Measurements from ENCODE around the gene ADAMTSL1. TPM values are rescaled to one million over a fixed set of nuclear protein-coding genes. Genes with fewer than 3 reads are reported as not detected.

The ADAMTSL1 gene
- total RNA-seq, 1 experiment from 2014 or later = 1.2 TPM

DNA sequence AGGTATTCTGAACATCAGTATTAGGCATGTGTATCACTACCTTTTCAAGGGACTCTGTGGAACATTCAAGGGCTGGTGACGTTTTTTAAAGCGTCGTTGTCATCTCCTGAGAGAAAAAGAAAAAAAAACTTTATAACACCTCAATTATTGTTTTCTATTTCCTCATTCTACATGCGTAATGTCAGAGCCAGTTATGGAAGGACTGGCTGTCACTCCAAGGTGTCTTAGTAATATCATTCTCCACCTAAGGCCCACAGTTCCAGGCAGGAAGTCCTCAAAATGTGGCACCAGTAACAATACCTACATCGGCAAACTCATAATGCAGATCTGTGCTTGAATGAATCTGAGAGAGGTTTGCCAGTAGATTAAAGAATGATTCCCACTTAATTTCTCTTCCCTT, 348.9 kb downstream of the ADAMTSL1 start:
- DNase-seq = no peak
- no peak overlapping the region for H2BK20ac ChIP-seq (ENCODE audit: low read depth, low read length, poor library complexity, severe bottlenecking)
- H3K4me1 Mint-ChIP-seq = peaks cover 29 to 31% of the 10 kb centered on the region in 2 experiments

More for the DNA sequence above, 348.9 kb downstream of the ADAMTSL1 start:
- no peak overlapping the region for H2BK12ac ChIP-seq (ENCODE audit: insufficient read length, low read depth, low read length)
- Mint-ChIP-seq H3K4me3 (no peak overlapping the region), H3K36me3 (ENCODE audit: insufficient read depth in 1 of 3, low read depth in 3 of 3) (no peaks in the 10 kb centered on the region), H3K9me3 (no peaks in the 10 kb centered on the region), H3K27me3 (ENCODE audit: low read depth) (peaks cover 3% of the 10 kb centered on the region), H3K27ac (no peak overlapping the region)
- H3K18ac ChIP-seq (ENCODE audit: insufficient read length, low read depth, low read length) = no peak overlapping the region
- H3K9me3 ChIP-seq (ENCODE audit: control insufficient read depth, low read depth, low read length) = no peaks in the 10 kb centered on the region
- no peak overlapping the region for H4K91ac ChIP-seq (ENCODE audit: insufficient read length, low read depth, low read length)
- no peak overlapping the region for H3K4ac ChIP-seq (ENCODE audit: low read depth, low read length)
- H3K23me2 ChIP-seq (ENCODE audit: insufficient read length, low read depth, low read length, poor library complexity, severe bottlenecking) = no peaks in the 10 kb centered on the region
- no peaks in the 10 kb centered on the region for H3K79me1 ChIP-seq (ENCODE audit: insufficient read depth, low read depth, low read length, poor library complexity, severe bottlenecking)
- no peak overlapping the region for H3K14ac ChIP-seq (ENCODE audit: insufficient read depth, low read length)
- no peaks in the 10 kb centered on the region for H3K79me2 ChIP-seq (ENCODE audit: insufficient read depth, low read length)
- no peak overlapping the region for H2BK120ac ChIP-seq (ENCODE audit: low read depth, low read length, poor library complexity, severe bottlenecking)
- H3K27me3 ChIP-seq (ENCODE audit: insufficient read depth, low read length) = no peaks in the 10 kb centered on the region
- H4K20me1 ChIP-seq (ENCODE audit: control insufficient read depth, insufficient read depth, insufficient read length) = no peaks in the 10 kb centered on the region
- no peak overlapping the region for H3K4me2 ChIP-seq (ENCODE audit: insufficient read depth, insufficient read length, low read length)
- no peak overlapping the region for H3K56ac ChIP-seq (ENCODE audit: insufficient read length, low read depth, low read length)
- no peak overlapping the region for H3K27ac ChIP-seq (ENCODE audit: insufficient read length, low read depth, low read length)
- no peak overlapping the region for H2BK15ac ChIP-seq (ENCODE audit: low read depth, low read length)
- no CpG with 5 or more reads among the region's 5 CpGs for WGBS (ENCODE audit: extremely low coverage, insufficient read length, low lambda C conversion rate)
- no peak overlapping the region for H2BK5ac ChIP-seq (ENCODE audit: insufficient read length, low read length)
- no peak overlapping the region for H2AK5ac ChIP-seq (ENCODE audit: insufficient read length, low read length)
- no peak overlapping the region for H2AFZ ChIP-seq (ENCODE audit: low read length)
- H3K4me1 ChIP-seq (ENCODE audit: insufficient read depth, low read length) = no peaks in the 10 kb centered on the region
- H3T11ph ChIP-seq (ENCODE audit: low read length) = no peak overlapping the region
- TF ChIP-seq CTCF (conservative IDR thresholded peaks at IDR 0.05) = no peak
- H4K8ac ChIP-seq (replicated peaks; ENCODE audit: insufficient read length, low read depth, low read length) = no peak overlapping the region
- no peak overlapping the region for H4K5ac ChIP-seq (ENCODE audit: insufficient read length, low read depth, low read length)
- H3K23ac ChIP-seq (ENCODE audit: insufficient read length, low read depth, low read length) = no peak overlapping the region
- no peak overlapping the region for H3K9ac ChIP-seq (ENCODE audit: extremely low read depth, insufficient read length, low read length)

Data from H9 (cell line).